HG03378 (cell line): ENCODE results near the gene CPO.

Experiments
- ATAC-seq: cut with Tn5 transposase; IDR thresholded peaks from one replicate; pipeline ENCODE4 v1.9.1; 2021; ENCODE audit warnings: mild to moderate bottlenecking, moderate library complexity; ENCODE audit not compliant: unreplicated experiment

The CPO gene

DNA sequence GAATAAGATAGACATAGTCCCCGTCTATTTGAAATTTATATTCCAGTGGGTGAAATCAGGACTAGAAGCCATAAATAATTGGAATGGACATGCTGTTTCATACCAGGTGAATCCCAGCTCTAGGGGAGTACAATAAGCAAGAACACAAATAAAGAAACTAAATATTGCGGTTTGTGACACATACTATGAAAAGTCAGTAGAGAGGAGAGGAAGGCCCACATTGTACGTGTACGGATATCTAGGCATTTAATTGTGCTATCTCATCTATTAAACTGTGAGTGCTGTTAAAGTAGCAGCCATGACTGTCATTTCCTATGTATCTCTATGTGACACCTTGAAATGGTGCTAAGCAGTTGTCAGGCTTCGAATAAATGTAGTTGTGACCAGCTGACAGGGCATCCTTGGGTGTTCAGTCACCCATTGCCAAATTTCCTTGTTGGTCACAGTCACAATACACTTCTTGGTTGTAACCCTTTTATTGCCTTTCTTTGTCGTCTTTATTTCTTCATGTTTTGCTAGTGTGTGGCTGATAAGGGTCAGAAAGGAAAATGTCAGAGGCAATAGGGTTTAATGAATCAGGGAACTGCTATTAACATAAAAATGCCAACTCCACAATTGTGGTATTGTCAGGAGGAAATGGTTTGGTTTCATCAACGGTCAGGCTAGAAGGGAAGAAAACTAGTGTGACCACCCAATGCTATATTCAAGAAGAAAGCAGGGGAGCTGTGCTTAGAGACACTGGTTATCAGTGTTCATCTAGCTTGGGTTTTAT, 31.5 kb downstream of the CPO start:
- no peak for ATAC-seq

- ATAC-seq: no peak
Measured at GRCh38 chr2:206971805-206972204, 32.5 kb downstream of the CPO start.

GRCh38 chr2:206974551-206974950, 35.2 kb downstream of the CPO start:
- ATAC-seq: no peak

DNA sequence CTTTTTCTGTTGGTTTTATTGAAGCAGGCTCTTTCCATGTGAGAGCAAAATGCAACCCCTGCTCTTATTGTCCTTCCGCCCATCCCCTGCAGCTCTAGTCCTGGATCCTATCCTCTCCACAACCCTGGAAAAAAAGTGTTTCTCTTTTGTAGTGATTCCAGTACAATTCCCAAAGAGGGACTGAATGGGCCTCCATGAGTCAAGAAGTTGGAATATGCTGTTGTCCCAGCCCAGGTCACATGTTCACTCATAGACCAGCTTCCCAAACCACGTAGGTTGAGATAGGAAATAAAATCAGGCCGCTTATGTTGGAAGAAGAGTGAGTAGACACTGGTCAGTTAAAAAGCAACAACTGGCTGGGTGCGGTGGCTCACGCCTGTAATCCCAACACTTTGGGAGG, 39.4 kb downstream of the CPO start:
- ATAC-seq: no peak

DNA sequence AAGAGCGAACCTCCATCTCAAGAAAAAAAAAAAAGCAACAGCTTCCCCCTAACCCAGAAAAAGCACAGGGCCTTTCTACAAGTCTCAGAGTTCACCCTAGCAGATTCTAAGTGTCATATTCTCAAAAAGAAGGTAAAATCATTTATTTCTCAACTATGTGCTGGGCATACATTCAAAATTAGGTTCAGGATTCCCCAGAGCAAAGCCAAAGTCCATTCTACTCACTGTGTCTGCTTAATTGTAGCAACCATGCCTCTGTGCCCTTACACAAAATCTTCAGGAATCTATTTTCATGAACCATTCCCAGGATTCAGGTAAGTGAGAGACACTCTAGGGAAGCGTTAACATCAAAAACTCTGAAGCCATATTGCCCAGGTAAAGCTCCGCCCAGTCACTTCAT, 40.0 kb downstream of the CPO start:
- no peak for ATAC-seq

GRCh38 chr2:206979922-206980321, 40.6 kb downstream of the CPO start:
- ATAC-seq: no peak

DNA sequence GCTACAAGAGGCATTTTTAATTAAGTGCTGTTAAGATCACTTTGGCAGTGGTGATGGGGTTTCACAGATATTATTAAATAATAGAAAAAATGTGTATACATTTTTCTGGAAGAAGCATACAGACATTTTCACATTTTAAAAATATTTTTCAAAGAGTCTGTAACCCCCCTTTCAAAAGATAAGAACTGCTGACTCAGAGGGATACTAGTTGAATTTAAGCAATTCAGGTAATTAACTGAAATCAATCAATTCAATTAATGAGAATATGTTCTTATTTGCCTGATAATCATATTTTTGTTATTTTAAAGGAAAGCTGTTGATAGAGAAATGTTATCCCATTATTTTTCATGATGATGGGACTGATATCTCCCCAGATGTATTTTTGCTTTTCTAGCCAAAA, 41.1 kb downstream of the CPO start:
- ATAC-seq: no peak

DNA sequence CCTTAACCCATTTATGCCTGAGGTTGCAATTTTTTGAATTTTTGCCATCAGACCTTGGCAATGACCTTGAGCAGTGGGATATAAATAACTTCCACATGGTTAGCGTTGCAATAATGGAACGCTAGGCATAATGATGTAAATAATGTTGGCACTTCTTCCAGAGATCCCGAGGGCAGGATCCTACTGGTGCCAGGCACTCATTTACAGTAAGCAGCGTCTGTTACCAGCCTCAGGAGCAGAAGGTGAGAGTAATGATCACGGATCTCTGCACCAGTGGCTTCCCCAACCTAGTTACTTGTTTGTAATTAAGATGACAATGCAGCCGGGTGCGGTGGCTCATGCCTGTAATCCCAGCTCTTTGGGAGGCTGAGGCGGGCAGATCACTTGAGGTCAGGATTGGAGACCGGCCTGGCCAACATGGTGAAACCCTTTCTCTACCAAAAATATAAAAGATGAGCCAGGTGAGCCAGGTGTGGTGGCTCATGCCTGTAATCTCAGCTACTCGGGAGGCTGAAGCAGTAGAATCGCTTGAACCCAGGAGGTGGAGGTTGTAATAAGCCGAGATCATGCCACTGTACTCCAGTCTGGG, 41.9 kb downstream of the CPO start:
- no peak for ATAC-seq

GRCh38 chr2:206981739-206982340, 42.5 kb downstream of the CPO start:
- ATAC-seq: no peak

DNA sequence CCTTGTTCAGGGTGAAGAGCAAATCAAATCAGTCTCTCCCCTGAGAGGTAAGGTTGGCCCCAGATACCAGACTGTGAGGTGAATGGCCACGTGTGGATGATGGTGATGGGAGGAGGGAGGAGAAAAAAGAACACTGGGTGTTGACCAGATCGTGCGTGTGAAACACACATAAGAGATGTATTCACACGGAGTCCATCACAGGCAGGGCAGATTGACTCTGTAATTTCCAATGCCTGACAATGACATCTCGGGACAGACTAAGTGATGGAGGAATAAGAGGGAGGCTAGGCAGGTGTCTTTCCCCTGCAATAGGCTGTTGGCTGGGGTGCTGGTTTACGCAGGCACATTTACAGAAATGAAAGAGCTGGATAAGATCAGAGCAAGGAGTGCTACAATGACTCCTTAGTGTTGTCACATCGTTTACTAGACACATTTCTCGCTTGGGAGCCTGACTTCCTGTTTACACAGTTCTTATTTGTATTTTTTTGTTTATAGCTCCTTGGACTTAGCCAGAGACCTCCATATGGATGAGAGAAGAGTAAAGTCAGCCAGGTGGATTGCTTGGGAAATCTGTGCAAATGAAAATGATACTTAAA, 43.1 kb downstream of the CPO start:
- ATAC-seq: no peak

- ATAC-seq: no peak
Measured at GRCh38 chr2:206983161-206983859, 44.0 kb downstream of the CPO start.

- ATAC-seq: no peak
Measured at GRCh38 chr2:206984206-206984605, 44.9 kb downstream of the CPO start.

GRCh38 chr2:206986943-206987342, 47.6 kb downstream of the CPO start:
- ATAC-seq: no peak

DNA sequence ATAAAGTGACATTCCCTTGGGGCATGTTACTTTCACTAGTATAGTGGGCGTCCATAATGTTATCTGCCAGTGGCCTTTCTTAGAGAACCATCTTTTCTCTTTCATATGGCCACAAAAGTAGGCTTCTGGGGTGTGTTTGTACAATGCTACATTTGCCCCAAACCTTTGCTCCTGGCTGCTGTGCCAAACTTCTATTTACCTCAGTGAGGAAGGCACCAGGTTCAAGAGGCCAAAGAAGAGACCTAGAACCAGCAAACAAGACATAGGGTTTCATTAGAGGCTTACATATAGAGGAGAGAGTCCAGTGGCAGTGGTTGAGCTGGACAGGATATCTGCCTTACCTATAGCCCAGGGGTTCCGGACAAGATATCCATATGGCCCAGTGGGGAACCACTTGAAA, 48.5 kb downstream of the CPO start:
- no peak for ATAC-seq

DNA sequence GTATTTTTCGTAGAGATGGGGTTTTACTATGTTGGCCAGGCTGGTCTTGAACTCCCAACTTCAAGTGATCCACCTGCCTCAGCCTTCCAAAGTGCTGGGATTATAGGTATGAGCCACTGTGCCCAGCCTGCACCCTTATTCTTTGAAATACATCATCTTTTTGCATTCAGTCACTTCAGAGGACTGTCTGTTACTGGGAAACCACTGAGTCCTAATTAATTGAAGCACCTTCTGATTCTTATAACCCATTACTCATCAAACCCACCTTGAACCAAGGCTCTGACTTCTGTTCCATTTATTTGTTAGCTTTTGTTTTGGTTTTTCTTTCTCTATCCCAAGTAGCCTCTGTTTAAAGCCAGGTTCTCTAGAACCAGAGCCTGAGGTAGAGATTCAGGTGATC, 49.6 kb downstream of the CPO start:
- no peak for ATAC-seq

- no peak for ATAC-seq
Measured at GRCh38 chr2:206989311-206989710, 50.0 kb downstream of the CPO start.

GRCh38 chr2:206990360-206990759, 51.0 kb downstream of the CPO start:
- ATAC-seq: no peak

DNA sequence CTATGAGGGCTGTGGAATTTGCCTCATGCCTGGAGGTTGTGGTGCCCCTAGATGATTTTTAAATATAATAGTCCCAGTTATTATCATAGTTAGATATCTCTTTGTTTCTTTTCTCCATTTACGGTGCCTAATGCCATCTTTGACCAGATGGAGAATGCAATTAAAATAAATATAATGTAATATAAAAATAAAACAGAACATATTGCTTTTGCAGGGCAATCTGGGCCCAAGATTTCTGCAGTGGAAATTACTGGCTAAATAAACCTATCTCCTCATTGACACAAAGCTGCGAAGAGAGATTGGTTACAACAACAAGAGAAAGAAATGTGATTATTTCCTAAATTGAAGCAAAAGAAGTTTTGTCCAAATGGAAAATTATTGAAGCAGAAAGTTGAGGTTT, 51.8 kb downstream of the CPO start:
- ATAC-seq: no peak

DNA sequence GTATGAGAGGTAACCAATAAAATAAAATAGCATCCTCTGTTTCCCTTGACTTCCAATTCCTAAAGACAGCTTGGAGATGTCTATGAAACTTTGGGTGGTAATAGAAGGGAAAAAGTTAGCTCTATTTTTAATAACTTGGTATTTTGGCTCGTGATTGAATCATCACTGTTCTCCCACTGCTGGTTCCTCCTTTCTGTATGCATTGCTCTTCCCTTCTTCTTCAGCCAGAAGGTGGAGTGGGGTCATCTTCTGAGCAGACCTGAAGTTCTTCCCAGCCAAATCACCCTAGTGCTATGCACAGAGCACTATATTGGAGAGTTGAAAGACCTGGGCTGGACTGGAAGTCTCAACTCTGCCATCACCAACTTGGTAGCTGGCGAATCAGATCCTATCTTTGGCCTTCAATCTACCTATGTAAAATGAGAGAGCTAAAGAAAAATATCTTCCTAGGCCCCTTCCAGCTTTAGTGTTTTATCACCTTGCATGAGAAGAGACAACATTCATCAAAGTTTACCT, 54.1 kb downstream of the CPO start:
- no peak for ATAC-seq

- no peak for ATAC-seq
Measured at GRCh38 chr2:206993964-206994363, 54.6 kb downstream of the CPO start.

DNA sequence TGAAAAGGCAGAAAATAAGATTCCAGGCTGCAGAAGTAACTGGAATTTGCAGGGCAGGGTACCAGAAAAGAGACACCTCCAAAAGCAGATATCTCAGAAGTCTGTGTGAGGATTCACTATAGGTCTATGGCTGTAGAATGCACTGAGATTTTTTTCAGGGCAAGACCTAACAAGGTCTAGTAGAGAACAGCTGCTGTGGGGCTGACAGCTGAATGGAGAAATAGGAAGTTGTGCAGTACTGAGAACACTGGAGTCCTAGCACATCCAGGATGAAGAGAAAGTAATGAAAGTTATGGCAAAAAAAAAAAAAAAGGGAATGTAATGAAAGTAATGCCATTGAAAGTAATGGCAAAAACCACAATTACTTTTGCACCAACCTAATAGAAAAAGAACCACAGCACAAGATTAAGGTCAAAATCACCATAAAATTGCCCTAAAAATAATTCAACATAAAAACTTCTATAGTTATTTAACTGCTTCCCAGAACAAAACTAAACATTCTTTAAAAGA, 57.3 kb downstream of the CPO start:
- ATAC-seq: no peak
